PFSK-1 (cell line): ENCODE data around the gene KDM4C.

Experiments used
- FOXP2 ChIP-seq: optimal IDR thresholded peaks from 2 replicates; pipeline ENCODE3; 2011; ENCODE audit warnings: borderline replicate concordance, control low read depth, inconsistent platforms; ENCODE audit not compliant: insufficient read depth; ENCODE audit errors: extremely low read length, extremely low read depth
- POLR2AphosphoS5 ChIP-seq: IDR thresholded peaks from 2 replicates; pipeline ENCODE4 v1.6.1; 2012; ENCODE audit warnings: low read depth, mild to moderate bottlenecking, control low read depth, low read length, moderate library complexity
- SIN3A ChIP-seq: IDR thresholded peaks from 2 replicates; pipeline ENCODE4 v1.6.1; 2012; ENCODE audit warnings: mild to moderate bottlenecking, low read length, moderate library complexity, borderline replicate concordance; ENCODE audit not compliant: insufficient read depth
- TAF1 ChIP-seq: IDR thresholded peaks from 2 replicates; pipeline ENCODE4 v1.6.1; 2012; ENCODE audit warnings: low read length, control low read depth, borderline replicate concordance; ENCODE audit not compliant: insufficient read depth
- TF ChIP-seq, protein P1 (sequence below), 2 experiments: IDR thresholded peaks; 2 replicates each; pipeline versions ENCODE4 v1.6.1 to v1.8.0; 2011 to 2012; ENCODE audit warnings: low read depth in 2 of 2, low read length in 2 of 2, control low read depth in 1 of 2, inconsistent platforms in 1 of 2, mild to moderate bottlenecking in 1 of 2, moderate library complexity in 1 of 2; ENCODE audit not compliant: insufficient read depth in 1 of 2

DNA sequence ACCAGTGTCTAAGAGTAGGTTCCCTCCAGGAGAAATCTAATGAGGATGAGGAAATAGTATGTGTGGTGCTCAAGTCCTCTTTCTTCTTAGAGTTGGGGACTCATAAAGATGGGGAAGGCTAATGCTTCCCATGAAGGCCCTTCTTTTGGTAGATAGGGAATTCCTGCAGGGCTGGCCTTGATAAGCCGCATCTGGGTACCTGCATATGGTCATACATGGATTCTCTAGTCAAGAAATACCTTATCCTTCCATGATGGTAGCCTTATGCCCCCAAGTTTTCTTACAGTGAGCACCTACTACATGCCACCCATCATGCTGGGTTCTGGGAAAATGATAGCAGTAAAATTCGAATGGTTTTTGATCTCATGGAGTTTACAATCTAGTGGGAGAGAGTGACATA lies 382.6 kb downstream of the KDM4C start:
- TF ChIP-seq, protein P1, sequence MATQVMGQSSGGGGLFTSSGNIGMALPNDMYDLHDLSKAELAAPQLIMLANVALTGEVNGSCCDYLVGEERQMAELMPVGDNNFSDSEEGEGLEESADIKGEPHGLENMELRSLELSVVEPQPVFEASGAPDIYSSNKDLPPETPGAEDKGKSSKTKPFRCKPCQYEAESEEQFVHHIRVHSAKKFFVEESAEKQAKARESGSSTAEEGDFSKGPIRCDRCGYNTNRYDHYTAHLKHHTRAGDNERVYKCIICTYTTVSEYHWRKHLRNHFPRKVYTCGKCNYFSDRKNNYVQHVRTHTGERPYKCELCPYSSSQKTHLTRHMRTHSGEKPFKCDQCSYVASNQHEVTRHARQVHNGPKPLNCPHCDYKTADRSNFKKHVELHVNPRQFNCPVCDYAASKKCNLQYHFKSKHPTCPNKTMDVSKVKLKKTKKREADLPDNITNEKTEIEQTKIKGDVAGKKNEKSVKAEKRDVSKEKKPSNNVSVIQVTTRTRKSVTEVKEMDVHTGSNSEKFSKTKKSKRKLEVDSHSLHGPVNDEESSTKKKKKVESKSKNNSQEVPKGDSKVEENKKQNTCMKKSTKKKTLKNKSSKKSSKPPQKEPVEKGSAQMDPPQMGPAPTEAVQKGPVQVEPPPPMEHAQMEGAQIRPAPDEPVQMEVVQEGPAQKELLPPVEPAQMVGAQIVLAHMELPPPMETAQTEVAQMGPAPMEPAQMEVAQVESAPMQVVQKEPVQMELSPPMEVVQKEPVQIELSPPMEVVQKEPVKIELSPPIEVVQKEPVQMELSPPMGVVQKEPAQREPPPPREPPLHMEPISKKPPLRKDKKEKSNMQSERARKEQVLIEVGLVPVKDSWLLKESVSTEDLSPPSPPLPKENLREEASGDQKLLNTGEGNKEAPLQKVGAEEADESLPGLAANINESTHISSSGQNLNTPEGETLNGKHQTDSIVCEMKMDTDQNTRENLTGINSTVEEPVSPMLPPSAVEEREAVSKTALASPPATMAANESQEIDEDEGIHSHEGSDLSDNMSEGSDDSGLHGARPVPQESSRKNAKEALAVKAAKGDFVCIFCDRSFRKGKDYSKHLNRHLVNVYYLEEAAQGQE (IDR thresholded peaks at IDR 0.05; ENCODE audit: insufficient read depth in 1 of 2, low read depth in 2 of 2, low read length in 2 of 2): no peak
- no peak for TF ChIP-seq FOXP2
- TF ChIP-seq POLR2AphosphoS5: no peak
- no peak for TF ChIP-seq TAF1
- TF ChIP-seq SIN3A: no peak
